Measurements from ENCODE around the gene EIF3I. TPM values are rescaled to one million over a fixed set of nuclear protein-coding genes. Genes with fewer than 3 reads are reported as not detected.

The EIF3I gene
- total RNA-seq, 2 experiments from 2014 or later: 161 to 172 TPM

DNA sequence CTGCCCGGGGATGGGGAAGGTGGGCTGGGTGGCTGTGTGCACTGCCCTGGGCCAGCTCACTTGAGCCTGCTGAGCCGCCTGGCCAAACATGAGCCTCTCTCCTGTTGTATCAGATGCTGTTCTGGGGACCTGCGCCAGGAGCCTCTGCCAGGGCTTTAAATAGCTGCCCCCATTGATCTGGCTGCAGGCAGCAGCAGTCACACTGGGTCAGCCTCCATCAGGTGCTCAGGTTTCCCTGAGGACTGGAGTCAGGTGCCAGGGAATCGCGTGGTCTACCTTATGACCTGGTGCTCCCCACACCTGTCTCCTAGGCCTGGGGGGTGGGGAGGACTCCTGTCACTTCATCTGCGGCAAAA lies 22.5 kb upstream of the EIF3I start:
- Mint-ChIP-seq H3K4me1 (peaks cover 78% of the 10 kb centered on the region), H3K27ac (peak overlapping the region; percentile 75), H3K9me3 (no peaks in the 10 kb centered on the region), H3K4me3 (no peak overlapping the region), H3K27me3 (no peaks in the 10 kb centered on the region), H3K36me3 (ENCODE audit: low read depth) (peaks cover 48% of the 10 kb centered on the region)
- CTCF ChIA-PET: interaction anchor here (1.1 to 3.0 kb wide), 4 partner anchors 16 to 61 kb away, joined by 3 to 30 read pairs (median 6); partner anchors contain the start of gene FAM167B
- POLR2A ChIA-PET: interaction anchor here (1.0 to 12.3 kb wide), 9 partner anchors 10 to 172 kb away, joined by 3 to 109 read pairs (median 3); partner anchors contain the start of genes EIF3I, TMEM234 and TXLNA
- DNase-seq: no peak

DNA sequence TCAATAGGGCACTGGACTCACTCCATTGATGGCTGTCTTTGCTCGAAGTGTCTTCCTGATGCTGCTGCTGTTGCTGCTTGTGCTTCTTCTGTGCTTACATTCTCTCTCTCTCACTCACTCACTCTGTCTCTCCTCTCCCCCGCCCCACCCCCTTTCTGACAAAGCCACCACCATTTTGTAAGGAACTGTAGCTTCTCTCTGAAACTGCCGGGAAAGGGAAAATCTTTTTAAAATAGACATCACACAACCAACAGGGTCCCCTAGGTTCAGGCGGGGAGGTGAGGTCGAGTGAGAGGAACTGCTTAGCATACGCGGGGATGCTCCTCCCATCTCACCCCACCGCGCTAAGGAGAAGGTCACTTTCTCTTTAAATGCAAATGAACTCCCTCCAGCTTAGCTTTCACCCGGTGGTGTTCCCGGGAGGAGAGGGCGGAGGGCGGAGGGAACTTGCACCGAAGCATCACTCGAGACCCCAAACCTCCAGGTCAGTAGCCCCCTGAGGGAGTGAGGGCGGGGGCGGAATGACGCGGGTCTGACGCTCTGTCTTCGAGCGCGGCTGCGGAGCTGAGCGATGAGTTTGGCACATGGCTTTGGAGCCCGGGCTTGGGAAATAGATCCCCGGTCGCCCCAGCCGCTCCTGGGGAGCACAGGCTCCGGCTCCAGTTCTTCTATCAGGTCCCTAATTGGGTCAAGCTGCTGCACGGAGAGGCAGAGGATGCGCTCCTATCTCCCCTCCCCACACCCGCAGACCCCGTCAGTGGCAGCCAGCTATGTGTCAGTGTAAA lies 21.8 kb upstream of the EIF3I start, which contains the start of gene CCDC28B:
Gene CCDC28B (plus strand): TSS at position 370 of the 785 bp plus-strand sequence. CDS start 1,341 bp downstream, outside the sequence.
- peaks cover 41% of the 10 kb centered on the region for H3K36me3 Mint-ChIP-seq (ENCODE audit: low read depth)
- ChIA-PET POLR2A (interaction anchor here (0.6 to 12.3 kb wide), 13 partner anchors 9 to 194 kb away, joined by 3 to 109 read pairs (median 4); partner anchors contain the start of genes BSDC1, EIF3I, HDAC1 and TMEM234), CTCF (interaction anchor here (1.1 to 3.0 kb wide), 6 partner anchors 15 to 200 kb away, joined by 3 to 30 read pairs (median 6); partner anchors contain the start of gene FAM167B)
- no peaks in the 10 kb centered on the region for H3K9me3 Mint-ChIP-seq
- H3K4me1 Mint-ChIP-seq: peaks cover 72% of the 10 kb centered on the region
- DNase-seq: peak; percentile 54
- peak within 1 kb of the TSS; percentile 72 for H3K4me3 Mint-ChIP-seq
- no peaks in the 10 kb centered on the region for H3K27me3 Mint-ChIP-seq
- H3K27ac Mint-ChIP-seq: peak within 1 kb of the TSS; percentile 79

DNA sequence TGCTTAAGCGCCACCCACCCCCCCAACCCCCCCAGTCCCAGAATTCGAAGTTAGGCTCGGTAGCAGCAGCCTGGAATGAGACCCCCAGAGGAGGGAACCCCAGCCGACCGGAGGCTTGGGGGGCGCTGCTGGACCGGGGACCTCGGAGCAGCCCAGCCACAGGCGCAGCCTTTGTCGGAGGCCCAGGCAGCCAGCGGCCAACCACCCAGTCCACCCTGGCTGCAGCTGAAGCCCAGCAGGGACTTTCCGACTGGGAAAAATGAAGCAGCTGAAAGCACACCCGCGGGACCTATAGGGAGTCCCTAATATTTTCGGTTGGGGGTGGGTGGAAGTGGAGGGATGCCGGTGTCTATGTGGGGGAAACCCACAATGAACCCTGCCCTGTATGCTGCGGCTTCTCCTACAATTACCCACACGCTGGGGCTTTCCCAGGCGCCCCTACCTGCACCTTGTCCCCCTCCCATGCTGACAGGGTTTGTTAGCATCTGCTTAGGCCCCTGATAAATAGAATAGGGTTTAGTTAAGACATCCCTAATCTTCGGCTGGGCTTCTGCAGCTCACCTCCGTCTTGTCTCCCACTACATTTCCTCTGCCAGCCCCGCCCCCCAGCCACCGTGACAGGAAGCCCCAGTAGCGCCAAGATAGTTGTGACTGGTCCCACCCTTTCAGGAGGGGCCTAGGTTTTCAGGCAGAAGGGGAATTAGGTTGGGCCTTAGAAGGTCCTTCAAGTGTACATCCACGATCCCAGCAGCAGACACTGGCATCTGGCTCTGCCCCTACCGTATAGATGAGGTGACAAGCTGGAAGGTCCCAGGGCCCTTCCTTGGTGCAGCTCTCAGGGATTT lies 21.0 kb upstream of the EIF3I start:
- peak; percentile 86 for DNase-seq
- Mint-ChIP-seq H3K27ac (peak overlapping the region; percentile 79), H3K4me1 (peaks cover 72% of the 10 kb centered on the region), H3K27me3 (no peaks in the 10 kb centered on the region), H3K36me3 (ENCODE audit: low read depth) (peaks cover 34% of the 10 kb centered on the region), H3K9me3 (no peaks in the 10 kb centered on the region), H3K4me3 (peak overlapping the region; percentile 72)
- CTCF ChIA-PET: interaction anchor here (0.5 to 3.0 kb wide), 6 partner anchors 9 to 200 kb away, joined by 3 to 30 read pairs (median 6); no protein-coding TSS in a partner anchor
- POLR2A ChIA-PET: interaction anchor here (0.6 to 12.3 kb wide), 12 partner anchors 13 to 193 kb away, joined by 3 to 109 read pairs (median 5); partner anchors contain the start of genes BSDC1, HDAC1, LCK and TXLNA

DNA sequence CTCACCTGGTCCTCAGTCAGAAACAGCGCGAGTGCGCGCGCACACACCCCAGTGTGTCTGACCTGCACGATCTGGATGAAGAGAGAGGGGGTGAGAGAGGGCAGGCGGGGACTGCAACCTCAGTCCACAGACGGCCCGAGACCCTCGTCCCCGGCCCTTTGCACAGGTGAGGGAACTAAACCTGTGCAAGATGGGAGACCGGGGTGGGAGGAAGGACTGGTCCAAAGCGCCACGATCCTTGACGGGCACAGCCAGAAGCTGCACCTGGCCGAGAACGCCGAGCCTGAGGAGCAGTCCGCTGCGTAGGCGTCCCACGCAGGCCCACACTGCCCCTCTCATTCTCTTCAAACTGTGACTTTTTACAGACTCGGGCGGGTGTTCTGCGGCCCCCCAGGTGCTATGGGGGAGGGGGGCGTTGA lies 17.3 kb upstream of the EIF3I start:
- ChIA-PET POLR2A (interaction anchor here (0.8 to 4.6 kb wide), 14 partner anchors 10 to 189 kb away, joined by 3 to 46 read pairs (median 6); partner anchors contain the start of genes BSDC1, LCK, TMEM39B and TXLNA), CTCF (interaction anchor here (0.9 to 3.8 kb wide), 3 partner anchors 11 to 167 kb away, joined by 3 to 39 read pairs (median 5); no protein-coding TSS in a partner anchor)
- no peaks in the 10 kb centered on the region for H3K27me3 Mint-ChIP-seq
- no peak overlapping the region for H3K27ac Mint-ChIP-seq
- H3K4me1 Mint-ChIP-seq: peaks cover 52% of the 10 kb centered on the region
- H3K4me3 Mint-ChIP-seq: peak overlapping the region; percentile 81
- H3K36me3 Mint-ChIP-seq (ENCODE audit: low read depth): peaks cover 21% of the 10 kb centered on the region
- DNase-seq: no peak
- no peaks in the 10 kb centered on the region for H3K9me3 Mint-ChIP-seq

DNA sequence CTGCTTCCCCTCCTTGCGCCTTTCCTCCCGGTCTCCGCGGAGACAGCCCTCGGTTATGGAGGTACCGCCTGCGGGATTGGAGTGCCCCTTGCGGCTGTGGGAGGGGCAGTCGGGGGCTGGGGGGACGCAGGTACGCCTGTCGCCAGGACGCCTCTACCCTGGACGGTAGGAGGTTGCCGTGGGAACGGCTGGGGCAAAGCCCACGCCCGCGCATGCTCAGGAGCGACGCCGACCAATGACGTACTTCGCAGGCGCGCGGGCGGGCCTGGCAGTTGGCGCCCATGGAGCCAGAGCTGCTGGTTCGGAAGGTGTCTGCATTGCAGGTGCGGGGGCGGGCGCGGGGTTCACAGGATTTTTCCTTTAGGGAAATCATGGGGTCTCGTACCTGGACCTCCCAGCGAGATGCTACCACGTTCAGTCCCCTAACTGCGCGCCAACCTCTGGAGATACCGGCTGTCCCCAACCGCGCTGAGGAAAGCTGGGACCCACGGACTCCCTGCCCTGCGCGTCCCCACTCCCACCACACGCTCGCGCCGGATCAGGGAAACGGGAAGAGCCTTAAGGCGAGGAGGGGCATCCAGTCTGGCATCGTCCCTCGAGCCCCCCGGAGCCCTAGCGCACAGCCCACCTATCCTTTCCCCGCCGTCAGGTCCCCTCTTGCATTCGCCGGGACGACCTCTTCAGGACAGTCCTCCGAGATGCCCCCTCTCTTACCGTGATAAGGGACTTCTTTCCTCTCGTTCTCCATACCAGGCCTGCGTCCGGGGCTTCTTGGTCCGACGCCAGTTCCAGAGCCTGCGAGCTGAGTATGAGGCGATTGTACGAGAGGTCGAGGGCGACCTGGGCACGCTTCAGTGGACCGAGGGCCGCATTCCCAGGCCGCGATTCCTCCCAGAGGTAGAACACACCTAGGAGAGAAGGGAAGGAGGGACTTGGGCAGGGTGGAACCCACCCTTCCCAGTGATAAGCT lies 16.5 kb upstream of the EIF3I start, which contains the start of gene IQCC:
Gene IQCC (plus strand): TSS at position 271 of the 970 bp plus-strand sequence. CDS start 11 bp downstream, at position 282.
- H3K4me1 Mint-ChIP-seq: peaks cover 45% of the 10 kb centered on the region
- no peaks in the 10 kb centered on the region for H3K9me3 Mint-ChIP-seq
- H3K36me3 Mint-ChIP-seq (ENCODE audit: low read depth): peaks cover 21% of the 10 kb centered on the region
- CTCF ChIA-PET: interaction anchor here (0.5 to 3.8 kb wide), 6 partner anchors 10 to 166 kb away, joined by 3 to 39 read pairs (median 4); no protein-coding TSS in a partner anchor
- POLR2A ChIA-PET: interaction anchor here (0.7 to 4.6 kb wide), 18 partner anchors 10 to 189 kb away, joined by 3 to 46 read pairs (median 6); partner anchors contain the start of genes BSDC1, LCK, MARCKSL1 and TMEM39B
- peak within 1 kb of the TSS; percentile 60 for H3K27ac Mint-ChIP-seq
- H3K27me3 Mint-ChIP-seq: no peaks in the 10 kb centered on the region
- DNase-seq: peak; percentile 87
- peak within 1 kb of the TSS; percentile 81 for H3K4me3 Mint-ChIP-seq

DNA sequence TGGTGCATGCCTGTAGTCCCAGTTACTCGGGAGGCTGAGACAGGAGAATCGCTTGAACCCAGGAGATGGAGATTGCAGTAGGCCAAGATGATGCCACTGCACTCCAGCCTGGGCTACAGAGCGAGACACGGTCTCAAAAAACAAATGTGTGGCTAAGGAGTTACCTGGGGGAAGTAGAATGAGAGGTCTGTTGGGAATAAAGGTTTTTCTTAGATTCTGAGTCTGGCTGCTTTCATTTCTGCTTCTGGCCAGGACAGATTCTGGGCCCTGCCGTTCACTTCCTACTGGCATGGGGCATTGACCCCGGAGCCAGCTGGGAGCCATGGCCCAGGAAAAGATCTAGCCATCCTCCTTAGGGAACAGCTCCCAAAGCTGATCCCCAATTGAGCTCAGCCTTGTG lies 13.7 kb upstream of the EIF3I start:
- H3K27ac Mint-ChIP-seq: no peak overlapping the region
- H3K4me3 Mint-ChIP-seq: no peak overlapping the region
- peaks cover 14% of the 10 kb centered on the region for H3K36me3 Mint-ChIP-seq (ENCODE audit: low read depth)
- CTCF ChIA-PET: interaction anchor here (0.6 to 1.1 kb wide), 2 partner anchors 29 to 40 kb away, joined by 3 to 4 read pairs; no protein-coding TSS in a partner anchor
- H3K9me3 Mint-ChIP-seq: no peaks in the 10 kb centered on the region
- H3K27me3 Mint-ChIP-seq: no peaks in the 10 kb centered on the region
- DNase-seq: no peak
- POLR2A ChIA-PET: interaction anchor here (1.6 to 4.6 kb wide), 2 partner anchors 13 to 45 kb away, joined by 5 to 46 read pairs; no protein-coding TSS in a partner anchor
- H3K4me1 Mint-ChIP-seq: peaks cover 26% of the 10 kb centered on the region

DNA sequence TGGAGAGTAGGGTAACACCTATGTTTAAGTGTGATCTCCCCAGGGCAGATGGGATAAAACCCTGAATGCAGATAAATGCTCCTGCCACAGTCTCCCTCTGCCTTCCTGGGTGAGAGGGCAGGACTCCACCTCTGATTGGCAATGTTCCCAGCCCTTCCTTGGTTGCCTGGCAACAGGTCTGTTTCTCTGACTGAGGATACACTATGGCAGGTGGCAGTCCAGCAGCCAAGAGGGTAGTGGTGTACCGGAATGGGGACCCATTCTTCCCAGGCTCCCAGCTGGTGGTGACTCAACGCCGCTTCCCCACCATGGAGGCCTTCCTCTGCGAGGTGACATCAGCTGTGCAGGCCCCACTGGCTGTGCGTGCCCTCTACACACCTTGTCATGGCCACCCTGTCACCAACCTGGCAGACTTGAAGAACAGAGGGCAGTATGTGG lies 13.3 kb upstream of the EIF3I start, which contains the start of gene DCDC2B:
Gene DCDC2B (plus strand): TSS at position 199 of the 438 bp plus-strand sequence. CDS start 5 bp downstream, at position 204.
- CTCF ChIA-PET: interaction anchor here (0.6 to 1.1 kb wide), 2 partner anchors 28 to 40 kb away, joined by 3 to 4 read pairs; no protein-coding TSS in a partner anchor
- H3K27ac Mint-ChIP-seq: no peak within 1 kb of the TSS
- H3K36me3 Mint-ChIP-seq (ENCODE audit: low read depth): peaks cover 13% of the 10 kb centered on the region
- no peaks in the 10 kb centered on the region for H3K27me3 Mint-ChIP-seq
- POLR2A ChIA-PET: interaction anchor here (0.9 to 4.6 kb wide), 3 partner anchors 9 to 45 kb away, joined by 3 to 46 read pairs (median 5); partner anchors contain the start of gene CCDC28B
- peaks cover 23% of the 10 kb centered on the region for H3K4me1 Mint-ChIP-seq
- no peak for DNase-seq
- H3K4me3 Mint-ChIP-seq: no peak within 1 kb of the TSS
- no peaks in the 10 kb centered on the region for H3K9me3 Mint-ChIP-seq

DNA sequence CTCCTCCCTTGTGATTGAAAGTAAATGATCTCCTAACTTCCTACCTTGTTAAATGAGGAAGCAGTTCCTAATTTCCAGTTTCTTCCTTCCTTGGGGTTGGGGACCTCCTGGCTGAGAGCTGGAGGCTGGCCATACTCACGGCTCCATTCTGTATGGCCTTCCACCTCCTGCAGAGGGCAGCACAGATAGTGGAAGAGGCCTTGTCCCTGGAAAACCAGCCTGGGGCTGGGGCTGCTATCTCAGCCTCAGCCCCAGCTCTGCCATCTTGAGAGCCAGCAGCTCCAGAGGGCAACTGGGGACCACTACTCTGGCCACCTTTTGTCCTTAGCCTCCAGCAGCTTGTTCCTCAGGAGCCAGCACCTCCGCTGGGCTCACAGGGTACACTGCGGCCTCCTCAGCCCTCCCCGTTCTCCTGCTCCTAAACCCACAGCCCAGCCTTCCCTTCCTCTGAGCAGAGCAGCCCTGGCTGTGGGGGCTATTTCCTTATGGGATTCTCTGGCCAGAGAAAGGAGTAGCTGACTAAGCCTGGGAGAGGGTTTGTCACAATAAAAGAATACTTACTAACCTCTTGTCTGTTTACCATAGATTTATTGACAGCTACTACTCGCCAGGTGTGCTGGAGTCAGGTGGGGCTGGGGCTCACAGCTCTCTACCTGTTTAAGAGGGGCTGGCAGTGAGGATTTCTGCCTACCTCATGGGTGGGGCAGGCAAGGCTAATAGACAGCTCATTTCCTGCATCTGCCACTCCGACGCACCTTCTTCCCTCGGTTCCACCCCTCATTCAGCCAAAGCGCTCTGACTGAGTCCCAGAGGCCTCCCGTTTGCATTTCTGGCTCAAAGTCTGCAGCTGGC lies 6.4 kb upstream of the EIF3I start:
- ChIA-PET CTCF (interaction anchor here (0.7 to 3.1 kb wide), 55 partner anchors 8 to 299 kb away, joined by 3 to 57 read pairs (median 4); partner anchors contain the start of genes BSDC1, CCDC28B, FAM167B and HDAC1), POLR2A (interaction anchor here (0.8 to 3.1 kb wide), 17 partner anchors 10 to 156 kb away, joined by 3 to 38 read pairs (median 5); partner anchors contain the start of genes HDAC1, LCK and MARCKSL1)
- no peak overlapping the region for H3K4me3 Mint-ChIP-seq
- H3K4me1 Mint-ChIP-seq: peaks cover 24% of the 10 kb centered on the region
- DNase-seq: peak; percentile 71
- peaks cover 25% of the 10 kb centered on the region for H3K36me3 Mint-ChIP-seq (ENCODE audit: low read depth)
- no peaks in the 10 kb centered on the region for H3K9me3 Mint-ChIP-seq
- peak overlapping the region; percentile 72 for H3K27ac Mint-ChIP-seq
- no peaks in the 10 kb centered on the region for H3K27me3 Mint-ChIP-seq

DNA sequence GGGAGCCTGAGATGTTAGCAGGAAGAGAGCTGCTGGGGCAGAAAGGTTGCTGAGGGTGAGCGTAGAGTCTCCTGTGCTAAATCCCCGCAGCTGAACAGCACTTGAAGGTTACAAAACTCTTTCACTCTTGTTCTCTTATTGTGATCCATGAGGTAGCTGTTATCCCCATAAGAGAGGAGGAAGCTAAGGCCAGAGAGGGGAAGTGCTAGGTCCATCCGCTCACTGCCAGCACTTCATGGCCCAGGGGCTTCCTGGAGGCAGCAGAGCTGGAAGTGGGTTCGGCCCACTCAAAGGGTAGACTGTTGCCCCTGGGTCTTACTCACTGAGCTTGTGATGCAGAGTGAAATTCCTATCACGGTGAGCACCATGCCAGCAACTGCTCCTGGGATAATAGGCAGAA lies 5.6 kb upstream of the EIF3I start:
- peaks cover 25% of the 10 kb centered on the region for H3K36me3 Mint-ChIP-seq (ENCODE audit: low read depth)
- H3K4me1 Mint-ChIP-seq: peaks cover 32% of the 10 kb centered on the region
- peak overlapping the region; percentile 72 for H3K27ac Mint-ChIP-seq
- ChIA-PET CTCF (interaction anchor here (0.9 to 3.1 kb wide), 34 partner anchors 10 to 208 kb away, joined by 3 to 57 read pairs (median 8); partner anchors contain the start of genes BSDC1, CCDC28B, FAM167B and HDAC1), POLR2A (interaction anchor here (0.6 to 3.1 kb wide), 14 partner anchors 14 to 156 kb away, joined by 3 to 38 read pairs (median 5); partner anchors contain the start of genes HDAC1, LCK and MARCKSL1)
- H3K4me3 Mint-ChIP-seq: no peak overlapping the region
- no peaks in the 10 kb centered on the region for H3K27me3 Mint-ChIP-seq
- no peaks in the 10 kb centered on the region for H3K9me3 Mint-ChIP-seq
- DNase-seq: no peak

DNA sequence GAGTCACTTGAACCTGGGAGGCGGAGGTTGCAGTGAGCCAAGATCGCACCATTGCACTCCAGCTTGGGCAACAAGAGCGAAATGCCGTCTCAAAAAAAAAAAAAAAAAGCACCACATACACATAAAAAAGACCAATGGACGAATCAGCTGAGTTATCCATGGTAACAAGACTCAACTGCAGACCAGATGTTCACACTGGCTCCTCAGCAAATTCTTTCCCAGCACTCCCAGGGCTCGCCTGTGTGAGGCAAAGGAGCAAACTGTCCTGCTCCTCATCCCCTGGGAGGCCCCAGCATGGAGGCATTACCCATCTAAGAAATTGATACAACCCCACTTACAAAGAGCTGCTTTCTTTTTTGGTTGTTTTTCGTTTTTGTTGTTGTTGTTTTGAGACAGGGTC lies 3.2 kb upstream of the EIF3I start:
- Mint-ChIP-seq H3K4me1 (peaks cover 49% of the 10 kb centered on the region), H3K36me3 (ENCODE audit: low read depth) (peaks cover 27% of the 10 kb centered on the region), H3K27me3 (no peaks in the 10 kb centered on the region), H3K27ac (no peak overlapping the region), H3K4me3 (no peak overlapping the region), H3K9me3 (no peaks in the 10 kb centered on the region)
- DNase-seq: no peak
- ChIA-PET CTCF (interaction anchor here (0.6 kb wide), 2 partner anchors 33 to 36 kb away, joined by 3 to 4 read pairs; no protein-coding TSS in a partner anchor), POLR2A (interaction anchor here (0.6 kb wide), 1 partner anchor 378 kb away, joined by 3 read pairs; no protein-coding TSS in a partner anchor)
